Muscle of back (tissue), 11 donors: ENCODE measurements around the gene CACNA1B. TPM values are rescaled to one million over a fixed set of nuclear protein-coding genes. Genes with fewer than 3 reads are reported as not detected.

Source experiments
- DNase-seq, 3 donors: peaks; one replicate each; pipeline versions ENCODE4 v3.0.0 to v3.0.0-alpha.2; 2013
- polyA plus RNA-seq, 10 donors: library from polyadenylated mRNA; unstranded; fragments of 120-200 nt; gene quantifications; one replicate each; pipeline ENCODE4 v1.2.1, GENCODE V29; 2013; ENCODE audit not compliant: insufficient read length in 10 of 10

The CACNA1B gene
- polyA plus RNA-seq, 10 donors = 0.28 to 0.88 (median 0.47) TPM

DNA sequence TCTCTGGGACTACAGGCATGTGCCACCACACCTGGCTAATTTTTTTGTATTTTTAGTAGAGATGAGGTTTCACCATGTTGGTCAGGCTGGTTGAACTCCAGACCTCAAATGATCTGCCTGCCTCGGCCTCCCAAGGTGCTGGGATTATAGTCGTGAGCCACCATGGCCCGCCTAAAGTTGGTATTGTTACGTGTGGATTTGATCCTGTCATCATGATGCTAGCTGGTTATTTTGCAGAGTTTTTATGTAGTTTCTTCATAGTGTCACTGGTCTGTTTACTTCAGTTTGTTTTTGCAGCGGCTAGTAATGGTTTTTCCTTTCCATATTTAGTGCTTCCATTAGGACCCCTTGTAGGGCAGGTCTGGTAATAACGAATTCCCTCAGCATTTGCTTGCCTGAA lies 85.9 kb downstream of the CACNA1B start:
- no peak for DNase-seq

GRCh38 chr9:137965177-137965795 lies 87.7 kb downstream of the CACNA1B start:
- DNase-seq = no peak

DNA sequence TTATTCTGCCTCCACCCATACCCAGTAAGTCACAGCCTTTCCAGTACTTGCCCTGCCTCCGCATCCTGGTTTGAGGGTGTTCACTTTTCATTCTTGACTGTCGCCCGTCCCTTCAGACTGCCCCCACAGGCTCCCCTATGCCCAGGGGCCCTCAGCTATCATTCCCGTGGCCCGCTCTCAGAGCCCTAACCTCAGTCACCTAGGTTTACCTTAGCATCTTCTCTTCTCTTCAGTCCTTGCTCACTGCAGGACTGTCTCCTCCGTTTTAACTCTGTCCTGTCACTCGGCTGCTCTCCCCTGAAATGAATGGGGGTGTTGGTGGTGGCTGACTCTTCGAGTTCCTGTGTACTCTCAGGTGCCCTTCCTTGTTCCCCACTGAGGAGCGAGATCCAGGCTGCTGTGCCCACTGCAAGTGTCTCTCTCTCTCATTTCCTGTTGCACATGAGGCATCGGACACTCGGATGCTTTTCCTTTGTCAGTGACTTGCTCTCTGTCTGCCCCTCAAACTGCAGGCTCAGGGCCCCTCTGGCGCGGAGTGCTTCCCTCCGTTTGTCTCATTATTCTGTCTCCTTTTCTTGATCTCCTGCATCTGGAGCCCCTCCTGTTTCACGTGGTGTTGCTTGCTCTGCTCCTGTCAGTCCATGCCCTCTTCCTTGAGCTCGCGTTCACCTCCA lies 89.8 kb downstream of the CACNA1B start:
- no peak for DNase-seq

- DNase-seq = no peak
These were observed 90.7 kb downstream of the CACNA1B start for GRCh38 chr9:137968235-137968634.

- DNase-seq = no peak
These were observed 91.4 kb downstream of the CACNA1B start for GRCh38 chr9:137969008-137969407.

DNA sequence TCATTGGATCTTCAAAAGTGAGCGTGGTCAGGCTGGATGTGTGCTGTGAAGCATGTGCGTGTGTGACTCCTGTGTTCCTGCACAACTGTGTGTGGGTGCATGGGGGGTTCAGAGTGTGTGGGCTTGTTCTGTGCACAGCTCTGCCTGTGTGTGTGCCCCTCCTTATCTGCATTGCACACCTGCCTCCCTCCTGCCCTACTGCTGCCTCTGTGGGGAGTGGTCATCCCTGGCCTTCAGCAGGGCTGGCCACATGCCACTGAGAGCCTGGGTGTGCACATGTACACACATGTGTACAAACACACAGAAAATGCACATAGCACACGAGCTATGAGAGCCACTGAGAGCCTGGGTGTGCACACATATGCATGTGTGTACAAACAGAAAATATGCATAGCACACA lies 92.1 kb downstream of the CACNA1B start:
- DNase-seq = no peak

GRCh38 chr9:137970098-137970497 lies 92.5 kb downstream of the CACNA1B start:
- DNase-seq = no peak

DNA sequence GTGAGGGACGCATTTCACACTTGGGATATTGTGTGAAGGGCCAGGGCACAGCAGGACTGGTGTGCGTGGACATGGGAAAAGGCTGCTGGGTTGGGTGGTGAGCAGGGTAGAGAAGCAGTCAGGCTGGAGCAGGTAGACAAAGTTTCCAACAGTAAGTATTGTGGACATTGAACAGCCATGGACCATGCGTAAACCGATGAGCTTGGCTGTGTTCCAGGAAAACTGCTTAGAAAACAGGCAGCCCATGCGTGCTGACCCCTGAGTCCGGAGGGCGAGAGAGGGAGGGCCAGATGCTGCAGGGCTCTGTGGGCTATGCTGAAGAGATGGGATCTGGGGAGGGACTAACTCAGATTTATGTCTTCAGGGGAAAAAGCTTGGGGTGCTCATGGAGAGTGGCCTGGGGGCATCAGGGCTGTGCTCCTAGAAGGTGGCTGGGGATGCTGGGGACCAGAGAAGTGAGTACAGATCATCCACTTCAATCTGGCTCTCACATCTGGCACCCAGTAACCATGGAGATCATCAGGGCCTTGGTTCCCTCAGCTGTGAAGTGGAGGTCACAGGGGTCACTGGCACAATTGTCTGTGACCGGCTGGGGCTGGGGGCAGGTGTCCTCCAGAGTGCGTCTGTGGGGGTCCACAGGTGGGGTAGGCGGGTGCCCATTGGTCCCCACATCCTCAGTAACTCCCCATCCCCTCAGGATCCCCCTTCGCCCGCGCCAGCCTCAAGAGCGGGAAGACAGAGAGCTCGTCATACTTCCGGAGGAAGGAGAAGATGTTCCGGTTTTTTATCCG lies 93.3 kb downstream of the CACNA1B start:
- DNase-seq = no peak

DNA sequence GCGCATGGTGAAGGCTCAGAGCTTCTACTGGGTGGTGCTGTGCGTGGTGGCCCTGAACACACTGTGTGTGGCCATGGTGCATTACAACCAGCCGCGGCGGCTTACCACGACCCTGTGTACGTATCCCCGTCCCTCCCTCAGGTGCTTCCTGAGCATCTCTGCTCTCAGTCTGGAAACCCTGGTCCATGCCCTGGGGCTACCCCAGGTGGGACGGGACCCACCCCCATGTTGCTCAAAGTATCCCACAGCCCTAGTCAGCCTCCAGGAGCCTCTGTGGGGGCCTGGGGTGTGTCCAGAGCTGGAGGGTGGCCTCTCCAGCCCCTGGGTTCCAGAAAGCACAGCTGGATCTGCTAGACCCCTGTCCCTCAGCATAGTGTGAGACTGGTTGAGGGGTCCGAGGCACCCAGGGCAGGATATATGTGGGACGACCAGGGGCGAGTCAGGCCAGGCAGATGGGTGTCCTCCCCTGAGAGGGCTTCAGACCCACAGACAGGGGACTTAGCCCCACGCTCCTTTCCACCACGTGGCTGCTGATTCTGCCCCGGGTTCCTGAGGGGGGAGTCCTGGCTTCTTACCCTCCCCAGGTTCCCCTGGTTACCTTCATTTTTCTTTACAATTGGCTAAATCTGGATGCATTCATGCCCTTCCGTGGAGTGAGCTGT lies 94.0 kb downstream of the CACNA1B start:
- DNase-seq = no peak

- no peak for DNase-seq
These were observed 94.9 kb downstream of the CACNA1B start for GRCh38 chr9:137972355-137972987.

- no peak for DNase-seq
These were observed 95.4 kb downstream of the CACNA1B start for GRCh38 chr9:137972988-137973470.

- DNase-seq = no peak
These were observed 96.3 kb downstream of the CACNA1B start for GRCh38 chr9:137973829-137974416.

DNA sequence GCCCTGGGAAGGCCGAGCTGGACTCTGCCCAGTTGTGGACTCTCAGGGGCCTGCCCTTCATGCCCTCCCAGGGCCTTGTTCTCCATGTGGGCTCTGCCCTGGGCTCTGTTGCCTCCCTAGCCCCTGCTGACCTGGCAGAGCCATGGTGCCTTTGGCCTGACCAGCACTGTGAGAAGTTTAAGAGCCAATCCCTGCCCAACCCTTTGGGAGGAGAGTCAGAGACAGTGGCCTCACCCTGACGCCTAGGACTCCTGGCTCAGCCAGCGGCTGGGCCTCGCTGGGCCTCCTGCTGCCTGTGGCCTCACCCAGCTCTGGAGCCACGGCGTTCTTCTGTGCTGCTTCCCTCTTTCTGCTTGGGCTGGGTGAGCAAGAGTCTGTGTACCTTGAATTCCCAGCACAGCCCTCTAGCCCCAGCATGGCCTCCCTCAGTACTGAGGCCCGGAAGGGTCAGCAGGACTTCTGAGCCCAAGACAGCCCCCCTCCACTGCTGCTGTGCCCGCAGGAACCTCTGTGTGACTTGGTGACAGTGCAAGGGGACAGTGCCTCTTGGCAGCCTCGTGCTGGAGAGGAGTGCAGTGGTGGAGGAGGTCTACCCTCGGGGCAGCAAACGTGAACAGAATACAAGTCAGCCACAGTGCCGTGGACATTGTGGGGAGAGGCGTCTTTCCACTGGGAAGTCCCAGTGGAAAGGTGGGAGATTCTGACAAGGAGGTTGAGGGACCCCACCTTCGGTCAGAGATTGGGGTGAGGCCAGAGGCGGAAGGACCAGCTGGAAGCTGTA lies 97.4 kb downstream of the CACNA1B start:
- DNase-seq = no peak

DNA sequence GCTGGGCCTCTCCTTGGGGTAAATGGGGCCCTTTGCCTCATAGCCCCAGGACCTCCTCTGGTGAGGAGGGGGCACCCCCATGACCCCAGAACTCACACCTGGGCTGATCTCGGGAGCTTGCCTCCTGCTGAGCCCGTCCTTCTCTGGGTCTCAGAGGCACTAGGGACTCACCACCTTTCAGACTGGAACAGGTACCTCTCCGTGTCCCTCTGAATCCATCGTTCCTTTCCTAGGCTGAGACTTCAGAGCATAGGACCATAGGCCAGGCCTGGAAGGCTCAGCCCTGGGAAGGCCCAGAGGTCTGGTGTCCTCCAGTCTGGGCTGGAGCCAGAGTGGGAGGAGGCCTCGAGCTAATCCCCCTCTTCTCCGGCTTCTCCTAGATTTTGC lies 97.9 kb downstream of the CACNA1B start:
- no peak for DNase-seq

GRCh38 chr9:137975936-137976565 lies 98.5 kb downstream of the CACNA1B start:
- DNase-seq = peak in 1 of 3 donors; percentile 20

DNA sequence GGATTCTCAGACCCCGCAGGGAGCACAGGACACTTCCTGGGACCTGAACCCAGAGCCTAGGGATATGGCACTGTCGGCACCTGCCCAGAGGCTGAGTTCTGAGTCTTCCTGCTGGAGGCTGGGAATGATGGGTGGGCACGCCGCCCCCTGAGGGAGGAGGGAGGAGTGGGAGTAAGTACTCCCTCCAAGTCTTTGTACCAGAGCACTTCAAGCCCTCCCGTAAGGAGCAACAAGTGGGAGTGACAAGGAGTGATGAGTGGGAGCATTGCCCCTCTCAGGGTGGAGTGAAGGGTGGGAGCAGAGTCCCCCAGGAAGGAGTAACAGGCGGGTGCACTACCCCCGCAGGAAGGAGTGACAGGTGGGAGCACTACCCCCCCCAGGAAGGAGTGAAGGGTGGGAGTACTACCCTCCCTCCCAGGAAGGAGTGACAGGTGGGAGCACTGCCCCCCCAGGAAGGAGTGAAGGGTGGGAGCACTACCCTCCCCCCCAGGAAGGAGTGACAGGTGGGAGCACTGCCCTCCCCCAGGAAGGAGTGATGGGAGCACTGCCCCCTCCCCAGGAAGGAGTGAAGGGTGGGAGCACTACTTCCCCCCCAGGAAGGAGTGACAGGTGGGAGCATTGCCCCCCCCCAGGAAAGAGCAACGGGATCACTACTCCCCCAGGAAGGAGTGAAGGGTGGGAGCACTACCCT lies 100.1 kb downstream of the CACNA1B start:
- no peak for DNase-seq

- DNase-seq = no peak
These were observed 100.7 kb downstream of the CACNA1B start for GRCh38 chr9:137978262-137978714.

GRCh38 chr9:137982200-137982599 lies 104.6 kb downstream of the CACNA1B start:
- peak in 1 of 3 donors; percentile 20 for DNase-seq

DNA sequence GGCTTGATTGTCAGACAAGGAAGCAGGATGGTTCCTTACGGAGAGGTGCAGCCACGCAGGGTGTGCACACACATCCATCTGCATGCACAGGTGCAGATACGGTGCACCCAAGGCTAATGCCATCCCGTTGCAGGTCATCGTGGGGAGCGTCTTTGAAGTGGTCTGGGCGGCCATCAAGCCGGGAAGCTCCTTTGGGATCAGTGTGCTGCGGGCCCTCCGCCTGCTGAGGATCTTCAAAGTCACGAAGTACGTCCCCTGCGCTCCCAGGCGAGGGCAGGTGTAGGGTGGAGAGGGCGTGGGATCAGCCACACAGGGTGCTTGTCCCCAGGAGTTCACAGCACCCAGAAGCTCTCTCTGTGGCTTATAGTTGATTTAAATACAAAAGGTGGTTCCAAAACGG lies 106.4 kb downstream of the CACNA1B start:
- DNase-seq = no peak
